ENCODE measurements around the gene ACTR8. TPM values are rescaled to one million over a fixed set of nuclear protein-coding genes. Genes with fewer than 3 reads are reported as not detected.

ACTR8 gene
- total RNA-seq, 1 donor from 2014 or later: 11.1 TPM

DNA sequence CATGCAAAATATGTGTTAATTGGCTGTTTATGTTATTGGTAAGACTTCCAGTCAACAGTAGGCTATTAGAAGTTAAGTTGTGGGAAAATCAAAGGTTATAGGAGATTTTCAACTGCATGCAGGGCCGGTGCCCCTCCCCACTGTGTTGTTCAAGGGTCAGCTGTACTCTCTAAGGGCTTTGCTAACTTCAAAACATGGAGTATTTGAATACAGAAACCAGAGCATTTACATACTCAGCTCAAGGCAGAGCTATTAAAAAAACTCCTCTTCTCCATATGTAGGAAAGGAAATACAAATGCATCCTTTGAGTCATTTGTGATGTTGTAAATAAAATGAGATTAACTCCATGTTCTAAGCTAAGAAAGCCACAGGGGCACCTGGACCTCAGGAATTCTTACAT is 18.8 kb downstream of the ACTR8 start:
- DNase-seq (ENCODE audit: low spot score): no peak

DNA sequence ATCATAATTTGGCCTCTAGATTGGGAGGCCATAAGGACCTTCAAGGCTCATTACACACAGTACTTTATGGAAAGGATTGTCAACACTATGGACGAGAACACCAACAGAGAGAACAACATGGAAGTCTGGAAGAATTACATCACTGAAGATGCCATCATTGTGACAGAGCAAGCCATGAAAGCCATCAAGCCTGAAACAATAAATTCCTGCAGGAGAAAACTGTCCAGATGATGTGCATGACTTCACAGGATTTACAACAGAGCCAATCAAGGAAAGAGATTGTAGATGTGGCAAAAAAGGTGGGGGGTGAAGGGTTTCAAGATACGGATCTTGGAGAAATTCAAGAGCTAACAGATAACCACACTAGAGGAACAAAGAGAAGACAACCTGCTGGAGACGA is 19.7 kb downstream of the ACTR8 start:
- DNase-seq (ENCODE audit: low spot score): no peak

DNA sequence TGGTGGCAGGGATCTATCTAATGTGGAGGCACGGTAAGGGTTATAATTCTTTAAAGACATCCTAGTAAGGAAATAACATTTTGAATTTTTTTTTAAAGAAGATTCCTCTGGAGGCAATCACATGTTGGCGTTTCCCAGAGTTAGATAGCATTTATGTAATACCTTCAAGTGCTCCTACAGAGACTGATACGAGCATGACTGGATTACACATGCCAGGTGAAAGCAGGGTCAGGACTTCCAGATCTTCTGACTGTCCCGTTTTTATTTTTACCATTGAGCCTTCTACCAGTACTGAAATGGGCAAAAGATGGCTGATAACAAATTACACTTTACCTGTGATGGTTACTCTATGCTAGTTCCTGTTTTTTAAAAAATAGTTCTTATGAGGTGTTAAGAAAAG is 21.8 kb downstream of the ACTR8 start:
- DNase-seq (ENCODE audit: low spot score): no peak

GRCh38 chr3:53859178-53859577 is 22.8 kb downstream of the ACTR8 start:
- no peak for DNase-seq (ENCODE audit: low spot score)

DNA sequence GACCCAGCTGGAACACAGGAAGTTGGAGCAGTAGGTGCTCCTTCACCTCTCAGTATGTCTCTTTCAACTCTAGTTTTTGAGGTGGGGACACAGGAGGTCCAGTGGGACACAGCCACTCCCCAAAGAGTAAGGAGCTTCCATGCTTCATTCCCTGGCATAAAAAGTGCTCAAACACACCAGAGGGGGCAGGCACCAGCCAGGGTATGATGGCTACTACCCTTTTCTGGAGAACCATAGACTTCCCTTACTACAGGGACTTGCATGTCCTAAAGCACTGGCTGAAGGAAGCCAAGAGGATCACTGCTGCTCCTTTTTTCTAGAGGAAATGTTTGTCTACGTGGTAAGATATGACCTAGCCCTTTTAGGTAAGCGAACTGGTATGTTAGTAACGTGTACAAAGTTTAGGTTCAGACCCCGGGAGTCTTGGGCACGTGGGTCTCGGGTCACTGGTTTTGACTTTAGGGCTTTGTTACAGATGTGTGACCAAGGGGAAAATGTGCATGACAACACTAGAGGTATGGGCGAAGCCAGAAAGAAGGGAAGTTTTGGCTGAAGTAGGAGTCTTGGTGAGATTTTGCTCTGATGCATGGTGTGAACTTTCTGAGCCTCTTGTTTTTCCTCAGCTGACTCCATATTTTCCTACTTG is 23.7 kb downstream of the ACTR8 start:
- DNase-seq (ENCODE audit: low spot score): no peak

- DNase-seq (ENCODE audit: low spot score): no peak
These were observed 25.0 kb downstream of the ACTR8 start for GRCh38 chr3:53856964-53857363.

- DNase-seq (ENCODE audit: low spot score): peak; percentile 58
These were observed 31.1 kb downstream of the ACTR8 start for GRCh38 chr3:53850895-53851294.

GRCh38 chr3:53849916-53850315 is 32.0 kb downstream of the ACTR8 start:
- DNase-seq (ENCODE audit: low spot score): no peak

GRCh38 chr3:53846851-53847155 is 35.1 kb downstream of the ACTR8 start:
- no peak for DNase-seq (ENCODE audit: low spot score)

GRCh38 chr3:53846134-53846850 is 35.7 kb downstream of the ACTR8 start, which contains the start of the genes CHDH and IL17RB:
TSS of gene CHDH (minus strand) at chr3:53846419. CDS start at chr3:53824008, 22,411 bp downstream.
TSS of gene IL17RB (plus strand) at chr3:53846568. CDS start at chr3:53846589, 21 bp downstream.
- peak; percentile 29 for DNase-seq (ENCODE audit: low spot score)

- no peak for DNase-seq (ENCODE audit: low spot score)
These were observed 36.1 kb downstream of the ACTR8 start for GRCh38 chr3:53845881-53846133.

DNA sequence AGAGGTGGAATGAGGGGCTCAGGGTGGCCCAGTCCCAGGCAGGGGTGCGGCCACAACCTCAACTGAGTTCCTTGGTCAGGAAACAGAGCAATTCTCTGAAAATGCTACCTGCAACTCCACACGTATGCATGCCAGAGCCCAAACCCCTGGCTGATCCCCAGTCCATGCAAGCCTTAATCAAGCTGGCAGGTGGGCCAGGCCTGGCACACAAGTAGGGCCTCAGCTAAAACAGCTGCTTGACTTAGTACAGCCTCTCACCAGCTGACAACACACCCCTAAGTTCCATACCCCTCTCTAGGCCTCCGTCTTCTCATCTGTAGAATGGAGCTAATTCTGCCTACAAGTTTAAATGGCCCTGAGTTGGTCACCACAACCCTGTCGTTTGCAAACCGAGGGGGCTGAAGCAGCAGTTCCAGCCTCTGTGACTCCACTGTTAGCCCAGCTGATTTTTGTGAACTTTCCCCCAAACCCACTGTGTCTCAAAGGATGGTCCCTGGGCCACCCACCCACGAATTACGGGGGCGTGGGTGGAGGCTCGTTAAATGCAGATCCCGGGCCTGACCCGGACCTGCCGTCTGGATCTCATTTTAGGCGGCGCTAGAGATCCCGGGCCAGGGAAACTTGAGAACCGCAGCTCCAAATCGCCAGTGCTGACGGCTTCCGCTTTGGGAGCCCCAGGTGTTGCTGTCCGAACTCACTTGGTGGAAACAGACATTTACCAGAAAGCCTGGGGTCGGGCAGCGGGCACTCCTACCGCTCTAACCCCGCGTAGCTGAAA is 36.7 kb downstream of the ACTR8 start:
- DNase-seq (ENCODE audit: low spot score): peak; percentile 42

DNA sequence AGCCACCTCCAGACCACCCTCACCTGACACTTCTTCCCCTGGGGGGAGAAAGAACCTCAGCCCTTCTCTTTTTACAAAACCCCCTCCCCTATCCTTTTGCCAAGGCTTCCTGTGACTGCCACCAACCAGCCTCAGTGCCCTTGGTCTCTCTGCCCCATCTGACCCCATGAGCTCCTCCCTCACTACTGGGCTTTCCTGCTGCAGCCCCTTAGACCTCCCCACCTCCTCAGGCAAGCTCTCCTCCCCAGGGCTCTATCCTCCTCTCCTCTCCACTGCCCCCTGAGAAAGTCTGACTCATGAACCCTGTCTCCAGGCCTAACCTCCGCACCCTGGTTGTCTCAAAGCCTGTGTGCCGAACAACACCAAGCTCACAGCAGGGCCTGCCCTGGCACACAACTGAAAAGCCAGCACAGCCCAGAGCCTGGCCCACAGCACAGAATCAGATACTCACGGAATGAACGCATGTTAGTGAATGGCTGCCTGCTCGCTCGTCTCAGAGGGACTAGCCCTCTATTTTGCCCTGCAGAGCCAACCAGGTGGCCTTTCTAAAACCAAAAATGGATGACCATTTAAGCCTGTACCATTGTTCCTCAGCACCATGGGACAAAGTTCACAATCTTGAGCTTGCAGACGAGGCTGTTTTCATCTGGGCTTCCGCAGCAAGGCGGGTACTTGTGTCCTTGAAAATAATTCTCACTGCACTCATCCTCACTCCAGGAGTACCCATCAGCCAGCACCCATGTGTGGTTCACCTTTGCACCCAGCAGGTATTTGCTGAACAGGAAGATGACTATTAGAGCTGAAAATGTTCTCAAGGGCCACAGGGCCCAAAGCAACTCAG is 37.5 kb downstream of the ACTR8 start:
- DNase-seq (ENCODE audit: low spot score): no peak

DNA sequence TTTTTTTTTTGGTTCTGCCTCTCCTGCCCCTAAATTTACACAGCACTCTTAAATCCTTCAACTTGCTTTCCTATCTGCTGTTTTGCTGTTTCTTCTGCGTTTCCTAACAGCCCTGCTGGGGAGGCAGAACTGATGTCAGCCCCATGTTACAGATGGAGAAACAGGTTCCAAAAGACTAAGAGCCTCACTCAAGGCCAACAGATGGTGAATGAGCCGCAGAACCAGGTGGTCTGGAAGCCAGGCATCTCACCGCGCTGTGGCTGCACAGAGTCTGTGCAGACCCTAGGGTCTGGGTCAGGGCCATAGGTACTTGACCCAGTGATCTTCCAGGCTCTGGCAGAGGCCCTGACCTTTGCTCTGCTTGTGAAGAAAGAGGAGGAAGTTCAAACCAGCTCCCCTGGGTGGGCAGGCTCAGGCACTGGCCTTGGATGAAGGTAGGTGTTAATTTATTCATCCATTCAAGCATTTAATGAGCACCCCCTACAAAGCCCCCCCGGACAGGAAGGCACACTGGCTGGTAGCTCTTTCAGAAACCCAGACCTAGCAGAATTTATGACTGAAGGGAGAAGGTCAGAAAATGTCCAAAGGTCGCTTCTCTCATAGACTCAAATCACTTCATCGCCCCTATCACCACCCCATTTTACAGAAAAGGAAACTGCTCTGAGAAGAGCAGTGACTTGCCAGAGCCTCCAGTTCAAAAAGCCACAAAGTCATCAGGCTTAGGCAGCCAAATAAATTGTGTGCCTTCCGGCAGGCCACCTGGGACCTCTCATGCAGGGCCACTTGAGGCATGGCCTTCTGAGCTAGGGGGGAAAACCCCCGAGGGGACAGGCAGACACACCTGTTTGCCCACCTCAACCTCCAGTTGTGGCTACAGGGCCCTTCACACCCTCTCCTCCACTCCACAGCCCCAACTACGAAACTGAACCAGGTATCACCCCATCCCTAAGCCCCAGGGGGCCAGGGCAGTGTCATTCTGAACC is 38.5 kb downstream of the ACTR8 start:
- no peak for DNase-seq (ENCODE audit: low spot score)

GRCh38 chr3:53842436-53843194 is 39.3 kb downstream of the ACTR8 start:
- DNase-seq (ENCODE audit: low spot score): no peak

- no peak for DNase-seq (ENCODE audit: low spot score)
These were observed 40.7 kb downstream of the ACTR8 start for GRCh38 chr3:53841296-53841695.

- no peak for DNase-seq (ENCODE audit: low spot score)
These were observed 44.6 kb downstream of the ACTR8 start for GRCh38 chr3:53837331-53837730.

- no peak for DNase-seq (ENCODE audit: low spot score)
These were observed 45.7 kb downstream of the ACTR8 start for GRCh38 chr3:53836084-53836872.

DNA sequence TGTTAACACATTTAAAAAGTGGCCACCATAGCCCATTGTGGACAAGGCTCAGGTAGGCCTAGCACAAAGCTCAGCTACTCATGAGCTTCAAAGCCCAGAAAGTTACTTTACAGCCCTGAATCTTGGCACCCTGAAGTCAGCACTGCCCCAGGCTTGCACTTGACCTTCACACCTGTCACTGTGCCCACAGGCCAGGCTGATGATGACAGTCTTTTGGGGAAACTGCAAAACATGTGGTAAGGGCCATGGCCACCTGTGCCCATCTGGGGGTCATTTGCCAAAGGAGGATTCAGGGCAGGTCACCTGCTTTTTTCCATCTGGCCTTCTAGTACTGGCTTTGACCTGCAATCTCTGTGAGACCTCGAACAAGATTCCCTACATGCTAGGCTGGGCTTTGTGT is 46.7 kb downstream of the ACTR8 start:
- no peak for DNase-seq (ENCODE audit: low spot score)
